HepG2 (cell line): ENCODE measurements around the gene UQCRC2. TPM values are rescaled to one million over a fixed set of nuclear protein-coding genes. Genes with fewer than 3 reads are reported as not detected.
A peak's percentile ranks its signal among the peaks of the same experiment; 100 is the strongest.

Experiments
- ASH2L ChIP-seq: fragments of 300-600, 200-600 bp; sonication (generic); IDR thresholded peaks from 2 replicates; pipeline ENCODE4 v1.7.0; 2017; ENCODE audit warnings: low read depth, mild to moderate bottlenecking, moderate library complexity, mixed read lengths, low read length; ENCODE audit not compliant: insufficient read length
- BORCS8-MEF2B ChIP-seq: sonication (generic); formaldehyde crosslinking; IDR thresholded peaks from 2 replicates; pipeline ENCODE4 v1.8.0; 2022; ENCODE audit warnings: mild to moderate bottlenecking, missing genetic modification reagents
- EHMT2 ChIP-seq: fragments of 200-600 bp; sonication (generic); IDR thresholded peaks from 2 replicates; pipeline ENCODE4 v1.7.0; 2017; ENCODE audit warnings: antibody characterized with exemption, low read depth, low read length, borderline replicate concordance
- GATAD2A ChIP-seq: IDR thresholded peaks from 2 replicates; pipeline ENCODE4 v1.6.1; 2016
- GTF3A ChIP-seq: sonication (generic); formaldehyde crosslinking; conservative IDR thresholded peaks from 2 replicates; pipeline ENCODE4 v1.4.0; 2020; ENCODE audit warnings: mild to moderate bottlenecking, missing genetic modification reagents
- HOMEZ ChIP-seq: IDR thresholded peaks from 2 replicates; pipeline ENCODE4 v1.6.1; 2016; ENCODE audit warnings: low read depth
- IKZF5 ChIP-seq: IDR thresholded peaks from 2 replicates; pipeline ENCODE4 v1.6.1; 2018; ENCODE audit warnings: missing genetic modification reagents, mild to moderate bottlenecking, missing compliant biosample characterization
- KMT2A ChIP-seq: sonication (generic); formaldehyde crosslinking; IDR thresholded peaks from 2 replicates; pipeline ENCODE4 v1.4.0; 2020; ENCODE audit warnings: missing genetic modification reagents
- MTA1 ChIP-seq: sonication (generic); formaldehyde crosslinking; IDR thresholded peaks from 2 replicates; pipeline ENCODE4 v1.4.0; 2020; ENCODE audit warnings: missing genetic modification reagents, mild to moderate bottlenecking, borderline replicate concordance
- MTF2 ChIP-seq: sonication (generic); formaldehyde crosslinking; IDR thresholded peaks from 2 replicates; pipeline ENCODE4 v1.5.0; 2020; ENCODE audit warnings: missing genetic modification reagents, borderline replicate concordance
- RAD51 ChIP-seq: fragments of 450-650 bp; IDR thresholded peaks from 2 replicates; pipeline ENCODE4 v1.6.1; 2016; ENCODE audit warnings: borderline replicate concordance
- RXRA ChIP-seq: sonication (generic); formaldehyde crosslinking; IDR thresholded peaks from 2 replicates; pipeline ENCODE4 v1.5.1; 2020; ENCODE audit warnings: missing genetic modification reagents
- SIN3B ChIP-seq: fragments of 150-350 bp; IDR thresholded peaks from 2 replicates; pipeline ENCODE4 v1.6.1; 2014; ENCODE audit warnings: low read length
- SPEN ChIP-seq: sonication (generic); formaldehyde crosslinking; IDR thresholded peaks from 2 replicates; pipeline ENCODE4 v1.5.1; 2020; ENCODE audit warnings: low read depth, mild to moderate bottlenecking, missing genetic modification reagents
- TCF12 ChIP-seq, 2 experiments: fragments of 450-650 bp in 1 of 2; sonication (generic) in 1 of 2; formaldehyde crosslinking in 1 of 2; IDR thresholded peaks; 2 replicates each; pipeline versions ENCODE4 v1.6.1 to v1.8.0; 2017 to 2022; ENCODE audit warnings: antibody characterized with exemption in 1 of 2, mild to moderate bottlenecking in 1 of 2, missing genetic modification reagents in 1 of 2, moderate library complexity in 1 of 2
- U2AF2 ChIP-seq: fragments of 200-400 bp; formaldehyde crosslinking; IDR thresholded peaks from 2 replicates; pipeline ENCODE4 v1.6.1; 2017; ENCODE audit warnings: low read depth, mild to moderate bottlenecking, low read length
- ZIK1 ChIP-seq: sonication (generic); formaldehyde crosslinking; IDR thresholded peaks from 2 replicates; pipeline ENCODE4 v1.5.0; 2020; ENCODE audit warnings: mild to moderate bottlenecking, low read depth, missing genetic modification reagents, borderline replicate concordance
- ZNF343 ChIP-seq: sonication (generic); formaldehyde crosslinking; IDR thresholded peaks from 2 replicates; pipeline ENCODE4 v1.4.0; 2020; ENCODE audit warnings: mild to moderate bottlenecking, missing genetic modification reagents
- ZNF44 ChIP-seq: sonication (generic); formaldehyde crosslinking; IDR thresholded peaks from 2 replicates; pipeline ENCODE4 v1.5.1; 2020; ENCODE audit warnings: mild to moderate bottlenecking, missing genetic modification reagents
- ZNF446 ChIP-seq: sonication (generic); formaldehyde crosslinking; IDR thresholded peaks from 2 replicates; pipeline ENCODE4 v1.5.0; 2020; ENCODE audit warnings: mild to moderate bottlenecking, missing genetic modification reagents
- ZNF589 ChIP-seq: sonication (generic); formaldehyde crosslinking; conservative IDR thresholded peaks from 2 replicates; pipeline ENCODE4 v1.8.0; 2022; ENCODE audit warnings: mild to moderate bottlenecking, moderate library complexity, missing genetic modification reagents
- ZNF616 ChIP-seq: sonication (generic); formaldehyde crosslinking; IDR thresholded peaks from 2 replicates; pipeline ENCODE4 v1.5.0; 2020; ENCODE audit warnings: low read depth, mild to moderate bottlenecking, missing genetic modification reagents
- ZNF672 ChIP-seq: sonication (generic); formaldehyde crosslinking; IDR thresholded peaks from 2 replicates; pipeline ENCODE4 v1.8.1; 2022; ENCODE audit warnings: missing genetic modification reagents
- ZNF766 ChIP-seq: sonication (generic); formaldehyde crosslinking; IDR thresholded peaks from 2 replicates; pipeline ENCODE4 v1.5.0; 2020; ENCODE audit warnings: missing genetic modification reagents, borderline replicate concordance
- ZNF788 ChIP-seq: sonication (generic); formaldehyde crosslinking; IDR thresholded peaks from 2 replicates; pipeline ENCODE4 v1.5.0; 2020; ENCODE audit warnings: mild to moderate bottlenecking, missing genetic modification reagents, borderline replicate concordance
- ZSCAN29 ChIP-seq: sonication (generic); formaldehyde crosslinking; conservative IDR thresholded peaks from 2 replicates; pipeline ENCODE4 v1.4.0; 2020; ENCODE audit warnings: mild to moderate bottlenecking, missing genetic modification reagents
- ZUFSP ChIP-seq: sonication (generic); formaldehyde crosslinking; IDR thresholded peaks from 2 replicates; pipeline ENCODE4 v1.9.0; 2021; ENCODE audit warnings: missing genetic modification reagents, mild to moderate bottlenecking, borderline replicate concordance
- polyA plus RNA-seq, 8 experiments: library from polyadenylated mRNA; depleted of rRNA in 3 of 8; stranded (reverse) in 7 of 8; unstranded in 1 of 8; fragments of >200 nt; fragmentation: Illumina TruSeq in 4 of 8; extraction: Trizol in 4 of 8; gene quantifications; 2 replicates each; pipeline versions ENCODE4 v1.2.1 to v1.2.3, GENCODE V29; 2011 to 2016; ENCODE audit warnings: low read depth in 4 of 8, missing spikeins in 1 of 8, mixed read lengths in 1 of 8; ENCODE audit not compliant: insufficient read depth in 1 of 8
- total RNA-seq, 5 experiments: library from RNA; depleted of rRNA; stranded (reverse); fragments of >200 nt; fragmentation: Illumina TruSeq; extraction: Trizol; gene quantifications; 2 replicates each; pipeline ENCODE4 v1.2.3, GENCODE V29; 2016; ENCODE audit warnings: low read depth in 1 of 5

Gene UQCRC2
- total and polyA plus RNA-seq, 2 of the 13 experiments (the other 11 are each of a cell fraction or from before 2014, with no cell fraction given) = 442 to 536 TPM

- TF ChIP-seq HOMEZ (CRISPR knock-in tag) (no peak), GATAD2A (peak; percentile 58; the same call in 1 of the 2 replicates), SIN3B (no peak), TCF12 (IDR thresholded peaks at IDR 0.05) (no peak), TCF12 (CRISPR knock-in tag; IDR thresholded peaks at IDR 0.05) (no peak; the same call in 1 of the 2 replicates), ZNF766 (0 out of 2 replicates have a peak, but pooled peaks have one; percentile 4), ZIK1 (CRISPR knock-in tag) (no peak), ZNF616 (CRISPR knock-in tag) (no peak), IKZF5 (CRISPR knock-in tag) (no peak; the same call in 1 of the 2 replicates), KMT2A (no peak; the same call in 1 of the 2 replicates), ZNF672 (CRISPR knock-in tag) (no peak), ZNF788 (CRISPR knock-in tag) (peak; percentile 64; the same call in 1 of the 2 replicates), ZUFSP (CRISPR knock-in tag) (no peak), RXRA (0 out of 2 replicates have a peak, but pooled peaks have one; percentile 1), ASH2L (no peak), ZSCAN29 (CRISPR knock-in tag) (peak; percentile 76; the same call in 1 of the 2 replicates), SPEN (CRISPR knock-in tag) (no peak), RAD51 (peak; percentile 98), ZNF446 (CRISPR knock-in tag) (peak; percentile 96), EHMT2 (no peak), U2AF2 (no peak), ZNF589 (CRISPR knock-in tag) (no peak), MTF2 (CRISPR knock-in tag) (no peak), BORCS8-MEF2B (CRISPR knock-in tag) (no peak; the same call in none of the 2 replicates), ZNF343 (CRISPR knock-in tag) (no peak; the same call in 1 of the 2 replicates), GTF3A (CRISPR knock-in tag) (no peak), MTA1 (CRISPR knock-in tag) (peak; percentile 50; the same call in 1 of the 2 replicates), ZNF44 (CRISPR knock-in tag) (no peak)
Measured at GRCh38 chr16:21952040-21952792, 945 bp upstream of the UQCRC2 start (continued).
